Stomach (tissue), 9 donors: ENCODE measurements around the gene VPS54. TPM values are rescaled to one million over a fixed set of nuclear protein-coding genes. Genes with fewer than 3 reads are reported as not detected.

Experiments
- DNase-seq, 2 donors: peaks; one replicate each; pipeline versions ENCODE4 v3.0.0 to v3.0.0-alpha.2; 2013 to 2019
- H3K27ac ChIP-seq, 5 donors: fragments of 200-600 bp in 4 of 5; sonication (generic) in 4 of 5; one replicate each; pipeline ENCODE4 v1.5.1; 2013 to 2019; ENCODE audit warnings: mild to moderate bottlenecking in 1 of 5, moderate library complexity in 1 of 5
- H3K27me3 ChIP-seq, 3 donors: fragments of 200-600 bp; sonication (generic); one replicate each; pipeline ENCODE4 v1.5.1; 2017 to 2019; ENCODE audit warnings: mixed run types in 1 of 3
- H3K36me3 ChIP-seq, 4 donors: fragments of 200-600 bp; sonication (generic); 1 replicate in 3 of 4; 2 replicates in 1 of 4; pipeline ENCODE4 v1.5.1; 2016 to 2019
- H3K4me1 ChIP-seq, 4 donors: fragments of 200-600 bp; sonication (generic); one replicate each; pipeline ENCODE4 v1.5.1; 2016 to 2019
- H3K4me3 ChIP-seq, 4 donors: fragments of 200-600 bp; sonication (generic) in 3 of 4; one replicate each; pipeline ENCODE4 v1.5.1; 2016 to 2019; ENCODE audit warnings: mild to moderate bottlenecking in 1 of 4
- H3K9me3 ChIP-seq, 4 donors: fragments of 200-600 bp; sonication (generic); one replicate each; pipeline ENCODE4 v1.5.1; 2016 to 2019
- EP300 ChIP-seq: sonication (generic); formaldehyde crosslinking; IDR thresholded peaks from one replicate; pipeline ENCODE4 v1.6.1; 2017; ENCODE audit warnings: antibody characterized with exemption
- POLR2A ChIP-seq, 4 donors: fragments of 450-650 bp; IDR thresholded peaks; one replicate each; pipeline ENCODE4 v1.6.1; 2016; ENCODE audit warnings: antibody characterized with exemption in 4 of 4, control low read depth in 2 of 4, mild to moderate bottlenecking in 1 of 4, moderate library complexity in 1 of 4
- POLR2AphosphoS5 ChIP-seq, 3 donors: sonication (generic); formaldehyde crosslinking; IDR thresholded peaks; one replicate each; pipeline ENCODE4 v1.6.1; 2016; ENCODE audit warnings: antibody characterized with exemption in 3 of 3
- WGBS, 5 donors: extraction: QIAGEN DNeasy Blood & Tissue Kit in 3 of 5; methylation state at CpG; one replicate each; pipeline versions ENCODE4 v1.1.5 to v1.1.7; 2013 to 2018; 5-methylcytosine and 5-hydroxymethylcytosine counted together
- intact Hi-C: fragments of 100-400 bp; cut with DNase I; formaldehyde crosslinking; loops from one replicate; pipeline ENCODE4 v1.15.1; 2023; ENCODE audit warnings: low total_unique reads
- polyA plus RNA-seq, 3 donors: library from polyadenylated mRNA; stranded (reverse); fragments of 200-250 nt; gene quantifications; one replicate each; pipeline ENCODE4 v1.2.3, GENCODE V29; 2013
- total RNA-seq, 5 donors: library from RNA; depleted of rRNA; stranded (reverse); fragments of >200 nt; gene quantifications; one replicate each; pipeline versions ENCODE4 v1.1.0 to v1.2.3, GENCODE V29; 2014 to 2016
- TF ChIP-seq, protein P1 (sequence below), 7 experiments: fragments of 450-650 bp in 4 of 7; fragments of 200-600 bp in 3 of 7; sonication (generic) in 3 of 7; IDR thresholded peaks; one replicate each; pipeline ENCODE4 v1.5.1; 2016 to 2019; ENCODE audit warnings: antibody characterized with exemption in 7 of 7, control low read depth in 2 of 7, mild to moderate bottlenecking in 1 of 7
- donor health status: healthy with polysubstance abuse.
- donor health status: Bipolar disorder and iron deficiency.
- donor health status: healthy.

The VPS54 gene
- total and polyA plus RNA-seq, 8 donors: 3.2 to 58.9 (median 13.1) TPM

GRCh38 chr2:64054161-64054915 lies 35.1 kb upstream of the VPS54 start:
- Histone ChIP-seq H3K4me3 (no peak overlapping the region), H3K27me3 (no peaks in the 10 kb centered on the region), H3K9me3 (no peaks in the 10 kb centered on the region), H3K4me1 (peaks cover 0 to 8% (median 0%) of the 10 kb centered on the region in 4 donors), H3K36me3 (no peaks in the 10 kb centered on the region), H3K27ac (no peak overlapping the region)
- WGBS, 5 donors: 61 to 78% (median 66%) methylated on average over 4 of the region's 4 CpGs
- TF ChIP-seq EP300: no peak
- TF ChIP-seq POLR2AphosphoS5 (IDR thresholded peaks at IDR 0.05): no peak
- no peak for TF ChIP-seq POLR2A (IDR thresholded peaks at IDR 0.05)
- TF ChIP-seq, protein P1, sequence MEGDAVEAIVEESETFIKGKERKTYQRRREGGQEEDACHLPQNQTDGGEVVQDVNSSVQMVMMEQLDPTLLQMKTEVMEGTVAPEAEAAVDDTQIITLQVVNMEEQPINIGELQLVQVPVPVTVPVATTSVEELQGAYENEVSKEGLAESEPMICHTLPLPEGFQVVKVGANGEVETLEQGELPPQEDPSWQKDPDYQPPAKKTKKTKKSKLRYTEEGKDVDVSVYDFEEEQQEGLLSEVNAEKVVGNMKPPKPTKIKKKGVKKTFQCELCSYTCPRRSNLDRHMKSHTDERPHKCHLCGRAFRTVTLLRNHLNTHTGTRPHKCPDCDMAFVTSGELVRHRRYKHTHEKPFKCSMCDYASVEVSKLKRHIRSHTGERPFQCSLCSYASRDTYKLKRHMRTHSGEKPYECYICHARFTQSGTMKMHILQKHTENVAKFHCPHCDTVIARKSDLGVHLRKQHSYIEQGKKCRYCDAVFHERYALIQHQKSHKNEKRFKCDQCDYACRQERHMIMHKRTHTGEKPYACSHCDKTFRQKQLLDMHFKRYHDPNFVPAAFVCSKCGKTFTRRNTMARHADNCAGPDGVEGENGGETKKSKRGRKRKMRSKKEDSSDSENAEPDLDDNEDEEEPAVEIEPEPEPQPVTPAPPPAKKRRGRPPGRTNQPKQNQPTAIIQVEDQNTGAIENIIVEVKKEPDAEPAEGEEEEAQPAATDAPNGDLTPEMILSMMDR (IDR thresholded peaks at IDR 0.05): no peak
- DNase-seq: no peak
- intact Hi-C loops: no loop called here

- intact Hi-C loops: no loop called here
- no peaks in the 10 kb centered on the region for H3K9me3 ChIP-seq
- TF ChIP-seq POLR2AphosphoS5 (IDR thresholded peaks at IDR 0.05) (peak in 2 of 3 donors; percentile 10 to 17), EP300 (no peak)
- H3K27ac ChIP-seq: peak overlapping the region in 1 of 5 donors; percentile 17
- peaks cover 0 to 8% (median 0%) of the 10 kb centered on the region in 4 donors for H3K4me1 ChIP-seq
- peak in 1 of 2 donors; percentile 54 for DNase-seq
- no peaks in the 10 kb centered on the region for H3K27me3 ChIP-seq
- WGBS, 5 donors: 73 to 83% (median 77%) methylated on average over 3 of the region's 3 CpGs
- no peaks in the 10 kb centered on the region for H3K36me3 ChIP-seq
- H3K4me3 ChIP-seq: no peak overlapping the region
Measured at GRCh38 chr2:64052463-64053241, 33.4 kb upstream of the VPS54 start.

DNA sequence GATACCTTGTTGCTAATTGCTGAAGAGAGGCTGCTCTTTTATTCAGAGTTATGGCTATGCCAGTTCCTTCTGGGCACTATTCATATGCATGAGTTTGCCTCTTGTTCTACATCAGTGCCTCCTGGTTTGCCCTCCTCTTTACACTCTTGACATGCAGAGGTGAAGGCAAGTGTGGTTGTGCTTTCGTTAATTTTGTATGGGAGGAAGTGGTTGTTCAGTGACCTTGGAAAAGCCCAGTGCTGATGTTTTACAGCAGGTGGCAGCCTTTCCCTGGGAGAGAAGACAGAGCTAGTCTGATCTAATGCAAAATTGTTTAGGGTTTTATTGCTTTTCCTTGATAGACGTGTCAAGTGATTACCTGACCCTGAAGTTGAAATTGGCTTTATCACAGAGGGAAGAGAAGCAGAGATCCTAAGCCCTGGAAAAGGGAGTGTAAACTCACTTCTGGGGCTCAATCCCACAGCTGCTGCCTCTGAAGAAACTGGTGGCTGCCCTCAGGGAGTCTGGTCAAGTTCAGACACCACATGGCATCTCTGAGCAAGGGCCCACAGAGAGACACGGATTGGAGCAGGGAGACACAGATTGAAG lies 30.5 kb upstream of the VPS54 start:
- peak in 1 of 3 donors; percentile 64 for TF ChIP-seq POLR2AphosphoS5 (IDR thresholded peaks at IDR 0.05)
- no peak for TF ChIP-seq POLR2A (IDR thresholded peaks at IDR 0.05)
- no peak for TF ChIP-seq EP300
- TF ChIP-seq, protein P1 (IDR thresholded peaks at IDR 0.05): peak in 5 of 7 experiments; percentile 60 to 89 (median 85)
- intact Hi-C loops: loop anchor here (5.0 kb wide), 1 partner anchor 263 kb away; no protein-coding TSS in a partner anchor
- no peaks in the 10 kb centered on the region for H3K27me3 ChIP-seq

GRCh38 chr2:64045938-64046337 lies 26.7 kb upstream of the VPS54 start:
- no peak for DNase-seq

More for the DNA sequence above, 30.5 kb upstream of the VPS54 start:
- Histone ChIP-seq H3K4me1 (peaks cover 0 to 8% (median 0%) of the 10 kb centered on the region in 4 donors), H3K27ac (no peak overlapping the region), H3K4me3 (no peak overlapping the region), H3K36me3 (no peaks in the 10 kb centered on the region), H3K9me3 (no peaks in the 10 kb centered on the region)
- peak; percentile 61 to 91 for DNase-seq
- WGBS, 5 donors: 1 to 13% (median 3%) methylated on average over 3 of the region's 3 CpGs

More at GRCh38 chr2:64045938-64046337, 26.7 kb upstream of the VPS54 start:
- TF ChIP-seq, protein P1 (IDR thresholded peaks at IDR 0.05): no peak
- no peak for TF ChIP-seq POLR2A (IDR thresholded peaks at IDR 0.05)
- no peak for TF ChIP-seq POLR2AphosphoS5 (IDR thresholded peaks at IDR 0.05)
- TF ChIP-seq EP300: no peak
- Histone ChIP-seq H3K4me3 (no peak overlapping the region), H3K4me1 (peaks cover 0 to 8% (median 0%) of the 10 kb centered on the region in 4 donors), H3K27me3 (no peaks in the 10 kb centered on the region), H3K27ac (no peak overlapping the region), H3K36me3 (no peaks in the 10 kb centered on the region), H3K9me3 (no peaks in the 10 kb centered on the region)
- intact Hi-C loops: loop anchor here (5.0 kb wide), 1 partner anchor 266 kb away; no protein-coding TSS in a partner anchor
- 93 to 96% (median 95%) methylated on average over 2 of the region's 2 CpGs for WGBS, 5 donors
